OCI-LY3 (cell line): ENCODE results near the gene GSG1L.

ENCODE experiments used
- H2AFZ ChIP-seq: fragments of 200-600, 300-600 bp; shearing (Covaris generic); 2 replicates; pipeline ENCODE4 v1.6.0; 2014; ENCODE audit warnings: antibody characterized with exemption, low read depth, low read length
- H3K27ac ChIP-seq: fragments of 200-600, 300-600 bp; sonication (generic); 2 replicates; pipeline ENCODE4 v1.5.1; 2014; ENCODE audit warnings: mild to moderate bottlenecking, low read length, moderate library complexity, mixed read lengths
- H3K27me3 ChIP-seq: fragments of 200-600, 300-600 bp; sonication (generic); 2 replicates; pipeline ENCODE4 v1.6.1; 2014; ENCODE audit warnings: low read depth, low read length, mixed read lengths
- H3K36me3 ChIP-seq: fragments of 200-600, 300-600 bp; sonication (generic); replicated peaks from 2 replicates; pipeline ENCODE3; 2014; ENCODE audit warnings: low read depth, low read length, mixed read lengths
- H3K4me1 ChIP-seq: fragments of 300-600, 200-600 bp; sonication (generic); 2 replicates; pipeline ENCODE4 v1.6.1; 2014; ENCODE audit warnings: low read length, mixed read lengths
- H3K4me2 ChIP-seq: fragments of 200-600, 300-600 bp; sonication (generic); 2 replicates; pipeline ENCODE4 v1.6.1; 2014; ENCODE audit warnings: low read length, mixed read lengths
- H3K4me3 ChIP-seq: fragments of 300-600, 200-600 bp; sonication (generic); 2 replicates; pipeline ENCODE4 v1.5.1; 2014; ENCODE audit warnings: antibody characterized with exemption, mild to moderate bottlenecking, low read length, moderate library complexity
- H3K79me2 ChIP-seq: fragments of 300-600, 200-600 bp; shearing (Covaris generic); 2 replicates; pipeline ENCODE4 v1.6.1; 2014; ENCODE audit warnings: mild to moderate bottlenecking, low read length, mixed read lengths
- H3K9ac ChIP-seq: fragments of 300-600, 200-600 bp; shearing (Covaris generic); 2 replicates; pipeline ENCODE4 v1.6.0; 2014; ENCODE audit warnings: mild to moderate bottlenecking, low read length, moderate library complexity
- H3K9me3 ChIP-seq: fragments of 200-600, 300-600 bp; shearing (Covaris generic); 2 replicates; pipeline ENCODE4 v1.6.1; 2014; ENCODE audit warnings: low read length, mixed read lengths; ENCODE audit not compliant: insufficient read depth
- H4K20me1 ChIP-seq: fragments of 200-600, 300-600 bp; sonication (generic); 2 replicates; pipeline ENCODE4 v1.6.1; 2016; ENCODE audit warnings: low read length, mixed read lengths; ENCODE audit not compliant: insufficient read depth
- EZH2phosphoT487 ChIP-seq: fragments of 200-600 bp; shearing (Covaris generic); IDR thresholded peaks from 2 replicates; pipeline ENCODE4 v1.6.1; 2018; ENCODE audit warnings: antibody characterized with exemption, mixed run types, low read depth
- TF ChIP-seq, protein P1 (sequence below): fragments of 200-600, 300-600 bp; sonication (generic); IDR thresholded peaks from 2 replicates; pipeline ENCODE4 v1.5.1; 2014; ENCODE audit warnings: antibody characterized with exemption, low read length, low read depth

GSG1L gene

DNA sequence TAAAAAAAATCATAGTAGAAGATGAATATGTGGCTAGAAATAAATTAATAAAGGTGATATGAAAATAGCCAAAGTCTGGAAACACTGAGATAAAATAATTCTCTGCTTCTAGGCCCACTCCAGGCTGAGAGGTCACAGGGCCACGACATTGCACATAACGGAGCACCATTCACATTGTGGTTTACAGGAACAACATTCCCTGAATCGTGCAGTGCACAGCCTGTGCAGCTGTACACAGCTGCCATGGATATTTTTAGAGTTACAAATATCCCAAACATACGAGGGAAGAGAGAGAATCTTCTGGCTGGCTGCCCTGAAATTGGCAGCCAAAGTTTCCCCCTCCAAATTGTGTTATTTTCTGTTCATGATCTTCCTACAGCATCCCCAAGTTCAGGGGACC, 68.8 kb downstream of the GSG1L start:
- Histone ChIP-seq H3K27ac (no peak overlapping the region), H2AFZ (no peak overlapping the region), H3K27me3 (peaks cover 3% of the 10 kb centered on the region; the same call in 1 of the 2 replicates), H3K9ac (no peak overlapping the region), H3K4me1 (no peaks in the 10 kb centered on the region), H3K9me3 (no peaks in the 10 kb centered on the region), H4K20me1 (no peaks in the 10 kb centered on the region), H3K36me3 (no peaks in the 10 kb centered on the region), H3K4me2 (no peak overlapping the region), H3K4me3 (no peak overlapping the region), H3K79me2 (no peaks in the 10 kb centered on the region)
- TF ChIP-seq, protein P1, sequence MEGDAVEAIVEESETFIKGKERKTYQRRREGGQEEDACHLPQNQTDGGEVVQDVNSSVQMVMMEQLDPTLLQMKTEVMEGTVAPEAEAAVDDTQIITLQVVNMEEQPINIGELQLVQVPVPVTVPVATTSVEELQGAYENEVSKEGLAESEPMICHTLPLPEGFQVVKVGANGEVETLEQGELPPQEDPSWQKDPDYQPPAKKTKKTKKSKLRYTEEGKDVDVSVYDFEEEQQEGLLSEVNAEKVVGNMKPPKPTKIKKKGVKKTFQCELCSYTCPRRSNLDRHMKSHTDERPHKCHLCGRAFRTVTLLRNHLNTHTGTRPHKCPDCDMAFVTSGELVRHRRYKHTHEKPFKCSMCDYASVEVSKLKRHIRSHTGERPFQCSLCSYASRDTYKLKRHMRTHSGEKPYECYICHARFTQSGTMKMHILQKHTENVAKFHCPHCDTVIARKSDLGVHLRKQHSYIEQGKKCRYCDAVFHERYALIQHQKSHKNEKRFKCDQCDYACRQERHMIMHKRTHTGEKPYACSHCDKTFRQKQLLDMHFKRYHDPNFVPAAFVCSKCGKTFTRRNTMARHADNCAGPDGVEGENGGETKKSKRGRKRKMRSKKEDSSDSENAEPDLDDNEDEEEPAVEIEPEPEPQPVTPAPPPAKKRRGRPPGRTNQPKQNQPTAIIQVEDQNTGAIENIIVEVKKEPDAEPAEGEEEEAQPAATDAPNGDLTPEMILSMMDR = no peak
- no peak for TF ChIP-seq EZH2phosphoT487

DNA sequence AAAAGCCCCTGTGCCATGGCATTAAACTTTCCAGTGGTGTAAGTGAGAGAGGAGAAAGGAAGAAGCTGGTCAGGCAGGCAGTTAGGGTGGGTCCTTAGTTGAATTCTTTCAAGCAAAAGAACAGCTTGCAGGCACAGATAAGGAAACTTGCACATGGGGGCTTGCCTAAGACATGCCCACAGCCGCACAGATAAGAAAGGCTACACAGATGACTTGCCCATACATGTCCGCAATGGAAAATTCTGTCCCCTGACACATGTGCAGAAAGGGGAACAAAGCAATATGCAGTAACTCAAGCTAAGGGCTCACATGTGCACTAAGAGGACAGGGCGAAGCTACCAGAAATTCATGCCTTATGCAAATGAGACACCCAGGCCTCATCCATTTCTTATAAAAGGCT, 69.9 kb downstream of the GSG1L start:
- no peak overlapping the region for H3K9ac ChIP-seq
- TF ChIP-seq, protein P1 = no peak
- no peak for TF ChIP-seq EZH2phosphoT487
- no peak overlapping the region for H2AFZ ChIP-seq
- H3K4me3 ChIP-seq = no peak overlapping the region
- H3K36me3 ChIP-seq = no peaks in the 10 kb centered on the region
- no peaks in the 10 kb centered on the region for H3K4me1 ChIP-seq
- no peaks in the 10 kb centered on the region for H3K9me3 ChIP-seq
- no peak overlapping the region for H3K4me2 ChIP-seq
- no peaks in the 10 kb centered on the region for H4K20me1 ChIP-seq
- no peaks in the 10 kb centered on the region for H3K79me2 ChIP-seq
- H3K27me3 ChIP-seq = peaks cover 3% of the 10 kb centered on the region; the same call in 1 of the 2 replicates
- no peak overlapping the region for H3K27ac ChIP-seq

DNA sequence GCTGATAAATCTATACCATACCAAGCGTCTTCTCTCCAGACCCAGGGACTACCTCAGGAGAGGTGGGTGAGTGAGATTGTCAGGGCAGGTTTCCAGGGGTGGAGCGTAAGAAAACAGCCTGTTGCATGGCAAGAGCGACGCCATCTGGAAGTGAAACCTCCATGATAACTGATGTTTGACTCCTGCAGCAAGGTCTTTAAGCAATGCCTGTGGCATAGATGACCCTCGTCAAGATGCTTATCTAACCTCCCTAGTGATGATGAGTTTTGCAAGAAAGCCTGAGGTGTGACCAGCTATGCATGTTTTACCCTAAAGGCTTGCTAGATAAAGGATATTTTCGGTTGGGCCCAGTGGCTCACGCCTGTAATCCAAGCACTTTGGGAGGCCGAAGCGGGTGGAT, 71.6 kb downstream of the GSG1L start:
- Histone ChIP-seq H3K9ac (no peak overlapping the region), H3K4me1 (no peaks in the 10 kb centered on the region), H3K79me2 (no peaks in the 10 kb centered on the region), H3K4me2 (no peak overlapping the region), H3K9me3 (no peaks in the 10 kb centered on the region), H4K20me1 (no peaks in the 10 kb centered on the region), H3K27me3 (peaks cover 3% of the 10 kb centered on the region; the same call in 1 of the 2 replicates), H2AFZ (no peak overlapping the region), H3K27ac (no peak overlapping the region), H3K36me3 (no peaks in the 10 kb centered on the region), H3K4me3 (no peak overlapping the region)
- TF ChIP-seq, protein P1 = no peak
- TF ChIP-seq EZH2phosphoT487 = no peak

DNA sequence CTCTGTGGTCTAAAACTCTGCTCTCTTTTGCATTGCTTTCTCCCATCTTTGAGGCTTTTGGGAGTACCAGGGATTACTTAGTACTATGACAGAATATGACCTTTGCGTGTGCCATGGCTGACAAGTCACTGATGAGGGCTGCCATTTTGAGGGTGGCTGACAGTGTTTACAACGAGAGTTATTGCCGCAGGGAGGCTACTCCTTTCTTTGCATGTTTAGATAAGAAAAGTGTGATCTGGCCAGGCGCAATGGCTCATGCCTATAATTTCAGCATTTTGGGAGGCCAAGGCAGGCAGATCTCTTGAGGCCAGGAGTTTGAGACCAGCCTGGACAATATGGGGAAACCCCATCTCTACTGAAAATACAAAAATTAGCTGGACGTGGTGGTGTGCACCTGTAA, 77.5 kb downstream of the GSG1L start:
- no peak overlapping the region for H3K4me3 ChIP-seq
- H3K9ac ChIP-seq = no peak overlapping the region
- H3K4me1 ChIP-seq = no peaks in the 10 kb centered on the region
- peaks cover 3% of the 10 kb centered on the region; the same call in 1 of the 2 replicates for H3K27me3 ChIP-seq
- no peak overlapping the region for H3K4me2 ChIP-seq
- H4K20me1 ChIP-seq = no peaks in the 10 kb centered on the region
- TF ChIP-seq, protein P1 = no peak
- no peak for TF ChIP-seq EZH2phosphoT487
- H3K9me3 ChIP-seq = no peaks in the 10 kb centered on the region
- no peak overlapping the region for H3K27ac ChIP-seq
- H3K79me2 ChIP-seq = no peaks in the 10 kb centered on the region
- H2AFZ ChIP-seq = no peak overlapping the region
- no peaks in the 10 kb centered on the region for H3K36me3 ChIP-seq
